Small intestine (tissue), 7 donors: ENCODE measurements around the gene GCSH. TPM values are rescaled to one million over a fixed set of nuclear protein-coding genes. Genes with fewer than 3 reads are reported as not detected.

Experiments used
- DNase-seq, 2 donors: peaks; one replicate each; pipeline versions ENCODE4 v3.0.0 to v3.0.0-alpha.2; 2013
- FAIRE-seq: peaks from 2 replicates; lab custom pipeline; 2012; peaks lifted over from hg19 to GRCh38; lab: Jason Lieb, UNC
- H3K27ac ChIP-seq, 3 donors: one replicate each; pipeline ENCODE4 v1.5.1; 2013; ENCODE audit warnings: low read length in 2 of 3, mild to moderate bottlenecking in 2 of 3, control low read depth in 1 of 3, inconsistent platforms in 1 of 3, low read depth in 1 of 3, moderate library complexity in 1 of 3
- H3K27me3 ChIP-seq, 3 donors: one replicate each; pipeline ENCODE4 v1.6.1; 2013; ENCODE audit warnings: low read length in 3 of 3, inconsistent platforms in 1 of 3; ENCODE audit not compliant: control insufficient read depth in 3 of 3, insufficient read depth in 3 of 3
- H3K36me3 ChIP-seq, 3 donors: one replicate each; pipeline ENCODE4 v1.6.1; 2013; ENCODE audit warnings: low read length in 3 of 3, inconsistent platforms in 1 of 3, low read depth in 1 of 3, mild to moderate bottlenecking in 1 of 3, moderate library complexity in 1 of 3; ENCODE audit not compliant: control insufficient read depth in 3 of 3, insufficient read depth in 2 of 3
- H3K4me1 ChIP-seq, 3 donors: one replicate each; pipeline ENCODE4 v1.6.1; 2013; ENCODE audit warnings: low read length in 2 of 3, inconsistent platforms in 1 of 3, low read depth in 1 of 3, mild to moderate bottlenecking in 1 of 3, moderate library complexity in 1 of 3; ENCODE audit not compliant: control insufficient read depth in 3 of 3, insufficient read depth in 2 of 3
- H3K4me3 ChIP-seq, 3 donors: one replicate each; pipeline ENCODE4 v1.5.1; 2013; ENCODE audit warnings: low read length in 3 of 3, control low read depth in 1 of 3, inconsistent platforms in 1 of 3, low read depth in 1 of 3, mild to moderate bottlenecking in 1 of 3, moderate library complexity in 1 of 3
- H3K9me3 ChIP-seq, 2 donors: one replicate each; pipeline ENCODE4 v1.6.1; 2013; ENCODE audit warnings: low read depth in 1 of 2, low read length in 1 of 2; ENCODE audit not compliant: control insufficient read depth in 2 of 2, insufficient read depth in 1 of 2
- WGBS, 3 donors: extraction: QIAGEN DNeasy Blood & Tissue Kit; methylation state at CpG; one replicate each; pipeline ENCODE4 v1.1.7; 2013; 5-methylcytosine and 5-hydroxymethylcytosine counted together
- polyA plus RNA-seq, 4 donors: library from polyadenylated mRNA; stranded (reverse) in 3 of 4; unstranded in 1 of 4; fragments of 200-250 nt in 3 of 4; fragments of 120-200 nt in 1 of 4; gene quantifications; one replicate each; pipeline versions ENCODE4 v1.2.1 to v1.2.3, GENCODE V29; 2013
- donor health status: healthy with polysubstance abuse.
- donor health status: control.
- donor health status: control.
- donor health status: Bipolar disorder and iron deficiency.
- donor health status: healthy.

Gene GCSH
- polyA plus RNA-seq, 4 donors, result 2.7 to 28.3 (median 19.5) TPM

GRCh38 chr16:81073560-81074330, 22.4 kb downstream of the GCSH start:
- H3K27me3 ChIP-seq, result no peaks in the 10 kb centered on the region
- H3K36me3 ChIP-seq, result no peaks in the 10 kb centered on the region
- H3K27ac ChIP-seq, result no peak overlapping the region
- no peak overlapping the region for H3K4me3 ChIP-seq
- peaks cover 0 to 3% (median 0%) of the 10 kb centered on the region in 3 donors for H3K4me1 ChIP-seq
- no peaks in the 10 kb centered on the region for H3K9me3 ChIP-seq
- 65 to 73% (median 66%) methylated on average over 5 of the region's 5 CpGs for WGBS, 3 donors
- no peak for DNase-seq
- no peak for FAIRE-seq

- no peak for FAIRE-seq
These were observed 24.4 kb downstream of the GCSH start for GRCh38 chr16:81071805-81072204.

GRCh38 chr16:81070979-81071378, 25.2 kb downstream of the GCSH start:
- no peaks in the 10 kb centered on the region for H3K36me3 ChIP-seq
- no peak for FAIRE-seq
- no peak for DNase-seq
- WGBS, 3 donors, result 72 to 77% (median 74%) methylated on average over 8 of the region's 8 CpGs
- no peaks in the 10 kb centered on the region for H3K27me3 ChIP-seq
- no peak overlapping the region for H3K4me3 ChIP-seq
- no peak overlapping the region for H3K27ac ChIP-seq
- no peaks in the 10 kb centered on the region for H3K9me3 ChIP-seq
- H3K4me1 ChIP-seq, result no peaks in the 10 kb centered on the region

More at GRCh38 chr16:81071805-81072204, 24.4 kb downstream of the GCSH start:
- Histone ChIP-seq H3K4me1 (no peaks in the 10 kb centered on the region), H3K9me3 (no peaks in the 10 kb centered on the region), H3K27me3 (no peaks in the 10 kb centered on the region), H3K4me3 (no peak overlapping the region), H3K36me3 (no peaks in the 10 kb centered on the region), H3K27ac (no peak overlapping the region)
- no peak for DNase-seq
- WGBS, 3 donors, result 73 to 79% (median 73%) methylated on average over 4 of the region's 4 CpGs

GRCh38 chr16:81069063-81069462, 27.1 kb downstream of the GCSH start:
- FAIRE-seq (no peak), DNase-seq (no peak)
- Histone ChIP-seq H3K27ac (no peak overlapping the region), H3K27me3 (no peaks in the 10 kb centered on the region), H3K4me3 (no peak overlapping the region), H3K9me3 (no peaks in the 10 kb centered on the region), H3K36me3 (no peaks in the 10 kb centered on the region), H3K4me1 (no peaks in the 10 kb centered on the region)
- WGBS, 3 donors, result 95 to 98% (median 96%) methylated on average over 4 of the region's 4 CpGs

GRCh38 chr16:81067166-81067565, 29.0 kb downstream of the GCSH start:
- DNase-seq (no peak), FAIRE-seq (no peak)
- H3K36me3 ChIP-seq, result no peaks in the 10 kb centered on the region
- no peak overlapping the region for H3K27ac ChIP-seq
- H3K27me3 ChIP-seq, result no peaks in the 10 kb centered on the region
- WGBS, 3 donors, result 21 to 46% (median 33%) methylated on average over 1 of the region's 1 CpG
- H3K4me1 ChIP-seq, result no peaks in the 10 kb centered on the region
- H3K9me3 ChIP-seq, result no peaks in the 10 kb centered on the region
- no peak overlapping the region for H3K4me3 ChIP-seq

GRCh38 chr16:81066681-81067080, 29.5 kb downstream of the GCSH start:
- H3K27me3 ChIP-seq, result no peaks in the 10 kb centered on the region
- 70 to 71% (median 70%) methylated on average over 4 of the region's 4 CpGs for WGBS, 3 donors
- FAIRE-seq (no peak), DNase-seq (no peak)
- no peaks in the 10 kb centered on the region for H3K36me3 ChIP-seq
- no peaks in the 10 kb centered on the region for H3K4me1 ChIP-seq
- no peak overlapping the region for H3K4me3 ChIP-seq
- no peak overlapping the region for H3K27ac ChIP-seq
- no peaks in the 10 kb centered on the region for H3K9me3 ChIP-seq

- Histone ChIP-seq H3K4me3 (no peak overlapping the region), H3K27me3 (no peaks in the 10 kb centered on the region), H3K36me3 (peaks cover 0 to 2% (median 0%) of the 10 kb centered on the region in 3 donors), H3K9me3 (no peaks in the 10 kb centered on the region), H3K27ac (no peak overlapping the region), H3K4me1 (no peaks in the 10 kb centered on the region)
- WGBS, 3 donors, result 80 to 92% (median 85%) methylated on average over 10 of the region's 10 CpGs
- no peak for DNase-seq
- FAIRE-seq, result no peak
These were observed 34.2 kb downstream of the GCSH start for GRCh38 chr16:81061871-81062608.

- Histone ChIP-seq H3K27me3 (no peaks in the 10 kb centered on the region), H3K27ac (no peak overlapping the region), H3K4me1 (no peaks in the 10 kb centered on the region), H3K9me3 (no peaks in the 10 kb centered on the region), H3K36me3 (peaks cover 0 to 2% (median 0%) of the 10 kb centered on the region in 3 donors), H3K4me3 (no peak overlapping the region)
- no peak for FAIRE-seq
- 88 to 91% (median 90%) methylated on average over 10 of the region's 10 CpGs for WGBS, 3 donors
- no peak for DNase-seq
These were observed 34.9 kb downstream of the GCSH start for GRCh38 chr16:81061307-81061640.
